AG10803 (cell line): ENCODE measurements around the gene WNT9B.

Experiments used
- DNase-seq: peaks from one replicate; pipeline ENCODE4 v3.0.0; 2010; ENCODE audit warnings: low read depth
- H3K4me3 ChIP-seq: 2 replicates; pipeline ENCODE4 v1.5.1; 2011; ENCODE audit warnings: mild to moderate bottlenecking, low read length, control low read depth
- CTCF ChIP-seq: conservative IDR thresholded peaks from 2 replicates; pipeline ENCODE4 v1.5.1; 2011; ENCODE audit warnings: mild to moderate bottlenecking, low read length, control low read depth, inconsistent platforms

Gene WNT9B

GRCh38 chr17:46869296-46869695, 17.9 kb downstream of the WNT9B start:
- H3K4me3 ChIP-seq, result no peak overlapping the region
- no peak for TF ChIP-seq CTCF
- DNase-seq, result no peak

- H3K4me3 ChIP-seq, result no peak overlapping the region
- TF ChIP-seq CTCF, result no peak
- DNase-seq, result no peak
Measured at GRCh38 chr17:46869975-46870803, 18.8 kb downstream of the WNT9B start.

- H3K4me3 ChIP-seq, result no peak overlapping the region
- TF ChIP-seq CTCF, result no peak
- DNase-seq, result no peak
Measured at GRCh38 chr17:46872421-46872820, 21.0 kb downstream of the WNT9B start.

GRCh38 chr17:46873941-46874645, 22.7 kb downstream of the WNT9B start:
- H3K4me3 ChIP-seq, result no peak overlapping the region
- no peak for DNase-seq
- no peak for TF ChIP-seq CTCF

GRCh38 chr17:46874906-46875305, 23.5 kb downstream of the WNT9B start:
- TF ChIP-seq CTCF, result no peak
- no peak for DNase-seq
- no peak overlapping the region for H3K4me3 ChIP-seq

GRCh38 chr17:46875849-46876352, 24.5 kb downstream of the WNT9B start:
- no peak overlapping the region for H3K4me3 ChIP-seq
- no peak for DNase-seq
- no peak for TF ChIP-seq CTCF
